Liver (tissue), 10 donors: ENCODE results near the gene RNF157. TPM values are rescaled to one million over a fixed set of nuclear protein-coding genes. Genes with fewer than 3 reads are reported as not detected.

Source experiments
- DNase-seq: peaks from one replicate; pipeline ENCODE4 v3.0.0-alpha.2; 2017; ENCODE audit warnings: low spot score
- H3K27ac ChIP-seq, 2 donors: one replicate each; pipeline ENCODE4 v1.7.0; 2013; ENCODE audit warnings: inconsistent platforms in 2 of 2, low read length in 2 of 2, control low read depth in 1 of 2, low read depth in 1 of 2, mild to moderate bottlenecking in 1 of 2
- H3K27me3 ChIP-seq, 4 donors: one replicate each; pipeline versions ENCODE4 v1.6.1 to v1.7.0; 2013; ENCODE audit warnings: low read length in 3 of 4, inconsistent platforms in 1 of 4, mild to moderate bottlenecking in 1 of 4, moderate library complexity in 1 of 4; ENCODE audit not compliant: control insufficient read depth in 4 of 4, insufficient read depth in 4 of 4
- H3K36me3 ChIP-seq, 4 donors: one replicate each; pipeline versions ENCODE4 v1.6.1 to v1.7.0; 2013; ENCODE audit warnings: low read length in 3 of 4, mild to moderate bottlenecking in 3 of 4, low read depth in 1 of 4, moderate library complexity in 1 of 4; ENCODE audit not compliant: control insufficient read depth in 4 of 4, insufficient read depth in 3 of 4
- H3K4me1 ChIP-seq, 4 donors: one replicate each; pipeline versions ENCODE4 v1.6.1 to v1.7.0; 2013; ENCODE audit warnings: low read length in 3 of 4, mild to moderate bottlenecking in 3 of 4, moderate library complexity in 1 of 4; ENCODE audit not compliant: control insufficient read depth in 4 of 4, insufficient read depth in 4 of 4
- H3K4me3 ChIP-seq, 3 donors: one replicate each; pipeline versions ENCODE4 v1.6.1 to v1.7.0; 2013; ENCODE audit warnings: low read length in 3 of 3, control low read depth in 1 of 3, low read depth in 1 of 3, mild to moderate bottlenecking in 1 of 3
- H3K9ac ChIP-seq, 2 donors: one replicate each; pipeline ENCODE4 v1.7.0; 2013; ENCODE audit warnings: low read length in 2 of 2, mild to moderate bottlenecking in 2 of 2, moderate library complexity in 2 of 2, control low read depth in 1 of 2, low read depth in 1 of 2
- H3K9me3 ChIP-seq, 4 donors: one replicate each; pipeline versions ENCODE4 v1.6.1 to v1.7.0; 2013; ENCODE audit warnings: low read length in 3 of 4; ENCODE audit not compliant: control insufficient read depth in 4 of 4
- FOXA2 ChIP-seq: IDR thresholded peaks from 2 replicates; pipeline ENCODE4 v1.6.1; 2016; ENCODE audit warnings: antibody characterized with exemption
- HNF4G ChIP-seq: IDR thresholded peaks from 2 replicates; pipeline ENCODE4 v1.6.1; 2016; ENCODE audit warnings: antibody characterized with exemption
- RAD21 ChIP-seq, 2 donors: IDR thresholded peaks; 2 replicates each; pipeline ENCODE4 v1.6.1; 2016; ENCODE audit warnings: antibody characterized with exemption in 2 of 2, mild to moderate bottlenecking in 2 of 2
- TAF1 ChIP-seq: conservative IDR thresholded peaks from 2 replicates; pipeline ENCODE4 v1.6.1; 2016; ENCODE audit warnings: antibody characterized with exemption, mild to moderate bottlenecking
- YY1 ChIP-seq: IDR thresholded peaks from 2 replicates; pipeline ENCODE4 v1.6.1; 2016; ENCODE audit warnings: antibody characterized with exemption, mild to moderate bottlenecking
- WGBS: extraction: QIAGEN DNeasy Blood & Tissue Kit; methylation state at CpG from one replicate; pipeline ENCODE4 v1.1.7; 2013; 5-methylcytosine and 5-hydroxymethylcytosine counted together
- polyA plus RNA-seq, 2 donors: library from polyadenylated mRNA; stranded (reverse) in 1 of 2; unstranded in 1 of 2; fragments of 200-250 nt in 1 of 2; fragments of >200 nt in 1 of 2; fragmentation: Nextera tagmentation in 1 of 2; extraction: Ambion mirVana in 1 of 2; gene quantifications; one replicate each; pipeline versions ENCODE4 v1.2.1 to v1.2.3, GENCODE V29; 2013 to 2015
- small RNA-seq: library from RNA; depleted of rRNA; stranded (forward); fragments of <200 nt; gene quantifications from one replicate; pipeline ENCODE3, GENCODE V24; 2014
- total RNA-seq, 2 donors: library from RNA; depleted of rRNA; stranded (reverse); fragments of >200 nt; gene quantifications; one replicate each; pipeline ENCODE4 v1.2.3, GENCODE V29; 2014
- TF ChIP-seq, protein P1 (sequence below): IDR thresholded peaks from 2 replicates; pipeline ENCODE4 v1.6.1; 2016; ENCODE audit warnings: antibody characterized with exemption, mild to moderate bottlenecking
- donor health status: healthy.
- donor health status: healthy.
- donor health status: healthy.
- donor health status: healthy.
- donor health status: healthy.

RNF157 gene
- total and polyA plus RNA-seq, 4 donors = 0.42 to 2.9 (median 0.66) TPM

DNA sequence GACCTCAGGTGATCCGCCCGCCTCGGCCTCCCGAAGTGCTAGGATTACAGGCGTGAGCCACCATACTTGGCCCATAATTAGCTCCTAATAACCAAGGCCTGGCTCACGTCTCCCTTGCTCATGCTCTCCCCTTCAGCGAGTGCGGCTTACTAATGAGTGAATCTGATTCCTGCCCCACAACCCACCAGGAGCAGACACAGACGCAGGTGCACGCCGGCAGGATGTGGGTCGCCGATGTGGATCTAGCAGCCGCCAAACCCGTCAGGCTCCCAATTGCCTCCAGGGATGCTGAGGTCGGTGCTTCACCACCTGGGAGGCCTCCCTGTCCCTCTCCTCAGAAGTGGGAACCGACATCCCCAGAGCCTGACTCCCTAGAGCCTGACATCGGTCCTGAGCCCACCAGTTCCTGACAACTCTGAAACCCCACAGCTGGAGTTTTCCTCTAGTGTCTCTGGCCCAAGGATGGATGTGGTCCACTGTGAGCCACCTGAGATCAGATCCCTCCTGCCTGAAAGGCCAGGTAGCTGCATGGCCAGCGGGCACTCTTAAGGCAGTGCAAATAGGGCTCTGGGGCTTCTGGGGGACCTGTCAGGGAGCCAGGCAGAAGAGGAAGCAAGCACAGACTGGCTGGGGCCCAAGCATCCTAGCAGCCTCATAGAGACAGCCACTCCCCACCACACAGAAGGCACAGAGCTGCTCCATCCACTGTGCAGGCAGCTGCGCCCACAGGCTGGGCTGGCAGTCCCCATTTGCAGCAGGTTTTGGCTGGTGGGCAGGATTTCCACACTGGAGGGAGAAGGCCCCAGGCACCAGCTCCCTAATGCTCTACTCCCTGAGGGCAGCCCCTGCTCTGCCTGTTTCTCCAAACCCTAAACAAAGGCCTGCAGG, 147.5 kb downstream of the RNF157 start:
- 97% methylated on average over 20 of the region's 20 CpGs for WGBS
- TF ChIP-seq YY1 (no peak), HNF4G (no peak), TAF1 (no peak), RAD21 (IDR thresholded peaks at IDR 0.05) (no peak), FOXA2 (no peak)
- TF ChIP-seq, protein P1, sequence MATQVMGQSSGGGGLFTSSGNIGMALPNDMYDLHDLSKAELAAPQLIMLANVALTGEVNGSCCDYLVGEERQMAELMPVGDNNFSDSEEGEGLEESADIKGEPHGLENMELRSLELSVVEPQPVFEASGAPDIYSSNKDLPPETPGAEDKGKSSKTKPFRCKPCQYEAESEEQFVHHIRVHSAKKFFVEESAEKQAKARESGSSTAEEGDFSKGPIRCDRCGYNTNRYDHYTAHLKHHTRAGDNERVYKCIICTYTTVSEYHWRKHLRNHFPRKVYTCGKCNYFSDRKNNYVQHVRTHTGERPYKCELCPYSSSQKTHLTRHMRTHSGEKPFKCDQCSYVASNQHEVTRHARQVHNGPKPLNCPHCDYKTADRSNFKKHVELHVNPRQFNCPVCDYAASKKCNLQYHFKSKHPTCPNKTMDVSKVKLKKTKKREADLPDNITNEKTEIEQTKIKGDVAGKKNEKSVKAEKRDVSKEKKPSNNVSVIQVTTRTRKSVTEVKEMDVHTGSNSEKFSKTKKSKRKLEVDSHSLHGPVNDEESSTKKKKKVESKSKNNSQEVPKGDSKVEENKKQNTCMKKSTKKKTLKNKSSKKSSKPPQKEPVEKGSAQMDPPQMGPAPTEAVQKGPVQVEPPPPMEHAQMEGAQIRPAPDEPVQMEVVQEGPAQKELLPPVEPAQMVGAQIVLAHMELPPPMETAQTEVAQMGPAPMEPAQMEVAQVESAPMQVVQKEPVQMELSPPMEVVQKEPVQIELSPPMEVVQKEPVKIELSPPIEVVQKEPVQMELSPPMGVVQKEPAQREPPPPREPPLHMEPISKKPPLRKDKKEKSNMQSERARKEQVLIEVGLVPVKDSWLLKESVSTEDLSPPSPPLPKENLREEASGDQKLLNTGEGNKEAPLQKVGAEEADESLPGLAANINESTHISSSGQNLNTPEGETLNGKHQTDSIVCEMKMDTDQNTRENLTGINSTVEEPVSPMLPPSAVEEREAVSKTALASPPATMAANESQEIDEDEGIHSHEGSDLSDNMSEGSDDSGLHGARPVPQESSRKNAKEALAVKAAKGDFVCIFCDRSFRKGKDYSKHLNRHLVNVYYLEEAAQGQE = no peak
- Histone ChIP-seq H3K9me3 (no peaks in the 10 kb centered on the region), H3K4me1 (no peaks in the 10 kb centered on the region), H3K4me3 (no peak overlapping the region), H3K9ac (no peak overlapping the region), H3K36me3 (peaks cover 14 to 67% (median 37%) of the 10 kb centered on the region in 4 donors), H3K27me3 (no peaks in the 10 kb centered on the region), H3K27ac (no peak overlapping the region)
- DNase-seq = peak; percentile 30

Small RNAs within 50 kb of the gene (small RNA-seq; reads per million reads assigned to genes)
- gene ATP5MGP6 (not detected), gene MIR6868 (not detected)

Other genes starting within 250 kb of the RNF157 start
- 1 to 10 TPM; 1.5 to 6.3 TPM for gene CDK3, start 239.6 kb downstream of the RNF157 start, total RNA-seq
- 1 to 10 TPM; 2.6 TPM for gene CDK3, start 239.6 kb downstream of the RNF157 start, polyA plus RNA-seq
- gene EVPL, start 213.2 kb downstream of the RNF157 start, total RNA-seq = under 1 TPM in 1 of 2 donors, not detected in 1; 0.33 TPM
- under 1 TPM; 0.03 to 0.21 TPM for gene EVPL, start 213.2 kb downstream of the RNF157 start, polyA plus RNA-seq
- 10 to 100 TPM; 22.4 to 36.7 TPM for gene SRP68, start 168.0 kb downstream of the RNF157 start, total RNA-seq
- 10 to 100 TPM; 17.7 to 34.9 TPM for gene SRP68, start 168.0 kb downstream of the RNF157 start, polyA plus RNA-seq
- under 1 TPM in 1 of 2 donors, not detected in 1; 0.08 TPM for gene GALR2, start 165.7 kb downstream of the RNF157 start, total RNA-seq
- under 1 TPM; 0.14 to 0.22 TPM for gene GALR2, start 165.7 kb downstream of the RNF157 start, polyA plus RNA-seq
- gene ZACN, start 161.3 kb downstream of the RNF157 start, total RNA-seq = not detected
- gene ZACN, start 161.3 kb downstream of the RNF157 start, polyA plus RNA-seq = 1 to 10 TPM in 1 of 2 donors, under 1 TPM in 1; 0.35 to 1.9 TPM
- 10 to 100 TPM; 45.3 to 64.8 TPM for gene EXOC7, start 136.7 kb downstream of the RNF157 start, total RNA-seq
- gene EXOC7, start 136.7 kb downstream of the RNF157 start, polyA plus RNA-seq = 10 to 100 TPM; 28.0 to 31.1 TPM
- gene FOXJ1, start 99.2 kb downstream of the RNF157 start, total RNA-seq = 1 to 10 TPM in 1 of 2 donors, under 1 TPM in 1; under 0.01 to 1.5 TPM
- gene FOXJ1, start 99.2 kb downstream of the RNF157 start, polyA plus RNA-seq = not detected
- 1 to 10 TPM; 1.7 to 6.5 TPM for gene UBALD2, start 24.9 kb upstream of the RNF157 start, total RNA-seq
- gene UBALD2, start 24.9 kb upstream of the RNF157 start, polyA plus RNA-seq = 1 to 10 TPM; 1.4 to 5.5 TPM
- gene QRICH2, start 67.8 kb upstream of the RNF157 start, total RNA-seq = 1 to 10 TPM in 1 of 2 donors, under 1 TPM in 1; 0.56 to 6.1 TPM
- under 1 TPM; 0.67 TPM for gene QRICH2, start 67.8 kb upstream of the RNF157 start, polyA plus RNA-seq
- 10 to 100 TPM; 21.4 to 78.1 TPM for gene PRPSAP1, start 113.4 kb upstream of the RNF157 start, total RNA-seq
- gene PRPSAP1, start 113.4 kb upstream of the RNF157 start, polyA plus RNA-seq = 10 to 100 TPM; 33.9 to 71.3 TPM
- gene SPHK1, start 144.1 kb upstream of the RNF157 start, total RNA-seq = 10 to 100 TPM in 1 of 2 donors, under 1 TPM in 1; 0.92 to 11.4 TPM
- gene SPHK1, start 144.1 kb upstream of the RNF157 start, polyA plus RNA-seq = 1 to 10 TPM in 1 of 2 donors, under 1 TPM in 1; 0.89 to 1.3 TPM
- gene UBE2O, start 212.7 kb upstream of the RNF157 start, total RNA-seq = 10 to 100 TPM; 13.1 to 71.5 TPM
- 1 to 10 TPM; 3.3 to 5.4 TPM for gene UBE2O, start 212.7 kb upstream of the RNF157 start, polyA plus RNA-seq
- not detected for gene AANAT, start 227.1 kb upstream of the RNF157 start, total RNA-seq
- gene AANAT, start 227.1 kb upstream of the RNF157 start, polyA plus RNA-seq = not detected